AG09309 (cell line): ENCODE measurements around the gene FBXO31.

ENCODE experiments used
- DNase-seq: peaks from one replicate; pipeline ENCODE4 v3.0.0-alpha.2; 2010; ENCODE audit warnings: low read depth
- H3K4me3 ChIP-seq: 2 replicates; pipeline ENCODE4 v1.5.1; 2011; ENCODE audit warnings: mild to moderate bottlenecking, low read depth, low read length, moderate library complexity; ENCODE audit not compliant: control insufficient read depth
- TF ChIP-seq, protein P1 (sequence below): IDR thresholded peaks from 2 replicates; pipeline ENCODE4 v1.5.1; 2011; ENCODE audit warnings: mild to moderate bottlenecking, low read depth, low read length, inconsistent platforms; ENCODE audit not compliant: insufficient read depth, control insufficient read depth; ENCODE audit errors: missing control alignments

FBXO31 gene

GRCh38 chr16:87311387-87311786 lies 72.2 kb downstream of the FBXO31 start:
- DNase-seq, result no peak
- TF ChIP-seq, protein P1, sequence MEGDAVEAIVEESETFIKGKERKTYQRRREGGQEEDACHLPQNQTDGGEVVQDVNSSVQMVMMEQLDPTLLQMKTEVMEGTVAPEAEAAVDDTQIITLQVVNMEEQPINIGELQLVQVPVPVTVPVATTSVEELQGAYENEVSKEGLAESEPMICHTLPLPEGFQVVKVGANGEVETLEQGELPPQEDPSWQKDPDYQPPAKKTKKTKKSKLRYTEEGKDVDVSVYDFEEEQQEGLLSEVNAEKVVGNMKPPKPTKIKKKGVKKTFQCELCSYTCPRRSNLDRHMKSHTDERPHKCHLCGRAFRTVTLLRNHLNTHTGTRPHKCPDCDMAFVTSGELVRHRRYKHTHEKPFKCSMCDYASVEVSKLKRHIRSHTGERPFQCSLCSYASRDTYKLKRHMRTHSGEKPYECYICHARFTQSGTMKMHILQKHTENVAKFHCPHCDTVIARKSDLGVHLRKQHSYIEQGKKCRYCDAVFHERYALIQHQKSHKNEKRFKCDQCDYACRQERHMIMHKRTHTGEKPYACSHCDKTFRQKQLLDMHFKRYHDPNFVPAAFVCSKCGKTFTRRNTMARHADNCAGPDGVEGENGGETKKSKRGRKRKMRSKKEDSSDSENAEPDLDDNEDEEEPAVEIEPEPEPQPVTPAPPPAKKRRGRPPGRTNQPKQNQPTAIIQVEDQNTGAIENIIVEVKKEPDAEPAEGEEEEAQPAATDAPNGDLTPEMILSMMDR, result no peak
- no peak overlapping the region for H3K4me3 ChIP-seq

DNA sequence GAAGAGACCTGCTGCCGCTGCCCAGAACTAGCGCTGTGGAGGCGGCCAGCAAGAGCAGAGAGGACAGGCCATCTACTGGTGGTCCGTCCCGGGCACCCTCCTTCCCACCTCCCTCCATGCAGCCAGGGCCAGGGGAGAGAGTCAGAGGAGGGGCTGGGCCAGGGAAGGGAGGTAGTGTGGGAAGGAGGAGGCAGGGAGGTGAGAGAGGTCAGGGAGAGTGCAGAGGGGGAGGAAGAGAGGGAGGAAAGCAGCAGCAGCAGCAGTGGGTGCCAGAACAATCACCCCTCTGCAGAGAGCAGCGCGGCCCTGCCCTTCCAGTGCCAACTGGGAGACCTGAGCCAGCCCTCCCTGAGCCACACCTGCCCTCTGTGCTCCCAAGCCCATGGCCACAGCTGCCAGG lies 73.0 kb downstream of the FBXO31 start:
- H3K4me3 ChIP-seq, result no peak overlapping the region
- TF ChIP-seq, protein P1, result no peak
- no peak for DNase-seq

DNA sequence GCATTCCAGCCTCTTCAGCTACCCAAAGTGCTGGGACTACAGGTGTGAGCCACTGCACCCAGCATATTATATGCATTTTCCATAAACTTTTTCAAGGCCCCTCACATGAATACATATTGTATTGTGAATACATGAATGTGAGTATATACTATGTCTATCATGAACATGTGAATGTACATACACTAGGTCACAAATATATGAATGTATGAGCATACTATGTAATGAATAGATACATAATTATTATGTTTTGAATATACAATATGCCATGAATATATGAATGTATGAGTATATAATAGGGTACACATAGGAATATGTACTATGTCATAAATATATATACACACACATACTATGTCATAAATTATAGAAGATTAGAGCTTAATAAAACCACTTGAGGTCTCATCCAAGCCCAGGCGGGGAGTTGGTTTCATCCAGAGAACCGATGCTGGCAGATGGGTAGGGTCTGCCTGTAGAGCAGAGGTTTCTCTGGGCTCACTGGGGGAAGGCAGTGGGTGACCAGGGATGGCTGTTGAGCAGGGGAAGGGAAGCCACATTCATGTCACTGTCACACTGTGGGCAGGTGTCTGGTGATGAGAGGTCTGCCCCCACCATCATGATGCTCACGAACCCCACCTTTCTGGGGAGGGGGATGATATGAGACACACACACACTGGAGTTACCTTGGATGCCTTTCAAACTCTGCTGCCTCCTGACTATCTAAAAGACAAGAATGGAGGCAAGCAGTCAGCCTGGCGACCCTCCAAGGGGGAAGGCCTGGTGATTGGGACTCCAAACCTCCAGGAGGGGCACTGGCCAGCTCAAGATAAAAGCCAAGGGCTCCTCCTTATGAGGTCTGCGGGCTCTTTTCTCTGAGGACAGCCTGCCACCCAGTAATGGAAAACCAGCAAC lies 73.7 kb downstream of the FBXO31 start:
- DNase-seq, result no peak
- TF ChIP-seq, protein P1, result no peak
- H3K4me3 ChIP-seq, result no peak overlapping the region

DNA sequence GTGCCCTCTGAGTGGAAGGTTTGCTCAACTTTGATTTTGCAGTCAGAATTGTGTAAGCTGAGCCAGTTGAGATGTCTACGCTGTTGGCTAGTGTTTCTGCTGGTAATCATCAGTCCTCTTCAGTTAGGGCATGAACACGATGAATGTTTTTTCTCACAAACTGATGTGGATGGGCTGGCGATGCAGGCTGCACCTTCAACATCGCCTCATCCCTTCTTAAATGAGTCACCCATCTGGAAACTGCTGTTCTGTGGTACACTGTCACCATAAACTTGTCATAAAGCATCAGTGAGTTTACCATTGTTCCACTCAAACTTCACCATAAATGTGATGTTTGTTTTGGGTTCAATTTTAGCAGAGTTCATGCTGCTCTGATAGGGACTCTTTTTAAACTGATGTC lies 74.8 kb downstream of the FBXO31 start:
- H3K4me3 ChIP-seq, result no peak overlapping the region
- no peak for DNase-seq
- TF ChIP-seq, protein P1, result no peak

DNA sequence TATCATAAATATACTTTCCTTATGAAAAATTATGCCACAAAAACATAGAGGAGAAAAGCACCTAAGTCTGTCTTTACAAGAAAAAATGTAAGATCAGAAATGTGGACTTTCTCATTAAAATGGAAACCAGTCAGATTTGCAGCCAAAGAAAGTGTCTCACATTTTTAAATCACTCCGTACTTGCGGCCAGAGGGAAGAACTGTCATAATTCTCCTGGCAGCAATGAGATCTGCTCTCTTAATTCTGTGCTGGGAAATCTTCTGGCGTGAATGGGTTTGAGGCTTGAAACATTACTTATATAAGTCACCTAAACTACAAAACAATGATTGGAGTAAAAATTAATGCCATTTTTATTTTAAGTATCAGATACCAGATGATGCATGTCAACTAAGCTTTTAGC lies 77.1 kb downstream of the FBXO31 start:
- DNase-seq, result no peak
- TF ChIP-seq, protein P1, result no peak

DNA sequence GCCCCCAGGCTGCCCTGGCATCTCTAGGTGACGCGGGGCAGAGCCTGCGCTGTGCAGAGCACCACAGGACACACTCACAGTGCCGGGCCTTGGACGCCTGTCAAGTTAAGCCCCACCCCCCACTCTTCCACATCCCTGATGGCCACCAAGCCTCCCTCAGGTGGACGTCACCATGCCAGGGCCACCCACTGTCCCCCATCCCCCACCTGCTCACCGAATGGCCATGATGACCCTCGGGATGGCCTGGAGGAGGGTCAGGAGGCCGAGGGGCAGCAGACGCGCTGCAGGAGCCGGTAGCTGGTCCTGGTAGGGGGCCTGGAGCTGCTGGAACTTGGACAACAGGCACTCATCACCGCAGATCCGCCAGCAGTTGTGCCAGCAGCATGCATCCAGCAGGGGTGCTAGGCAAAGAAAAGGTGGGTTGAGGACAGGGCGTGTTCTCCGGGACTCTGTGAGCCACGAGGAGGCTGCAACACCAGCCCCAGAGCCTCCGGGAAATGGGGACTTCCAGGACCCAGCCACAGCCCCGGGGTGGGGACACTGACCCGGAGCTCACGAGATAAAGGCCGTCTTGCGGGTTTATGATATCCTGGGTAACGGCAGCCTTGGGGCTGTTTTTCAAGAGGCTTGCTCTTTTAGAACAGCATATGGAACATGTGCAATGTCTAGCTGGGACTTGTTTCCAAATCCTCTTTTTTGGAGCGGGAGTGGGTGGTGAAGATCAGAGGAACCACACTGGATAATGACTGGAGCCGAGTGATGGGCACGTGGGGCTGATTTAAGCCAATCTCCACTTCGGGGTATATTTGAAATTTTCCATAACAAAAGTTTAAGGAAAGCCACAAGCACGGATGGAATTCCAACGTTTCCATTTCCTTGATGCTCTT lies 77.8 kb downstream of the FBXO31 start:
- H3K4me3 ChIP-seq, result peak overlapping the region; percentile 46
- TF ChIP-seq, protein P1, result peak; percentile 44
- no peak for DNase-seq

More for the DNA sequence above, 77.1 kb downstream of the FBXO31 start:
- no peak overlapping the region for H3K4me3 ChIP-seq
